Esophagus muscularis mucosa (tissue), 4 donors: ENCODE measurements around the gene IFT88. TPM values are rescaled to one million over a fixed set of nuclear protein-coding genes. Genes with fewer than 3 reads are reported as not detected.

Experiments
- DNase-seq: peaks from one replicate; pipeline ENCODE4 v3.0.0-alpha.2; 2017; ENCODE audit errors: extremely low spot score
- H3K27ac ChIP-seq, 4 donors: fragments of 200-600 bp; sonication (generic); replicated peaks in 1 of 4; 1 replicate in 3 of 4; 2 replicates in 1 of 4; pipeline ENCODE4 v1.5.1; 2016 to 2019; ENCODE audit warnings: mild to moderate bottlenecking in 1 of 4
- H3K27me3 ChIP-seq, 4 donors: fragments of 200-600 bp; sonication (generic); one replicate each; pipeline versions ENCODE4 v1.5.1 to v1.6.0; 2016 to 2019
- H3K36me3 ChIP-seq, 4 donors: fragments of 200-600 bp; sonication (generic); one replicate each; pipeline ENCODE4 v1.5.1; 2016 to 2019
- H3K4me1 ChIP-seq, 4 donors: fragments of 200-600 bp; sonication (generic); one replicate each; pipeline ENCODE4 v1.5.1; 2016 to 2019
- H3K4me3 ChIP-seq, 4 donors: fragments of 200-600 bp; sonication (generic); 1 replicate in 2 of 4; 2 replicates in 2 of 4; pipeline ENCODE4 v1.5.1; 2016 to 2019; ENCODE audit warnings: mild to moderate bottlenecking in 4 of 4, moderate library complexity in 1 of 4
- H3K9me3 ChIP-seq, 4 donors: fragments of 200-600 bp; sonication (generic); 1 replicate in 3 of 4; 2 replicates in 1 of 4; pipeline ENCODE4 v1.5.1; 2016 to 2019
- CTCF ChIP-seq, 3 experiments: fragments of 200-600 bp in 2 of 3; fragments of 450-650 bp in 1 of 3; sonication (generic) in 2 of 3; IDR thresholded peaks; one replicate each; pipeline ENCODE4 v1.5.1; 2017 to 2019; ENCODE audit warnings: antibody characterized with exemption in 3 of 3, mild to moderate bottlenecking in 2 of 3, moderate library complexity in 1 of 3
- EP300 ChIP-seq: sonication (generic); formaldehyde crosslinking; IDR thresholded peaks from one replicate; pipeline ENCODE4 v1.6.1; 2017; ENCODE audit warnings: antibody characterized with exemption
- POLR2A ChIP-seq: fragments of 450-650 bp; IDR thresholded peaks from one replicate; pipeline ENCODE4 v1.6.1; 2017; ENCODE audit warnings: antibody characterized with exemption, moderate library complexity, mild to moderate bottlenecking, low read depth
- POLR2AphosphoS5 ChIP-seq, 2 donors: sonication (generic); formaldehyde crosslinking; IDR thresholded peaks; one replicate each; pipeline ENCODE4 v1.6.1; 2017; ENCODE audit warnings: antibody characterized with exemption in 2 of 2
- WGBS: methylation state at CpG from one replicate; pipeline ENCODE4 v1.1.5; 2018; 5-methylcytosine and 5-hydroxymethylcytosine counted together
- intact Hi-C: fragments of 100-400 bp; cut with DNase I; formaldehyde crosslinking; loops from one replicate; pipeline ENCODE4 v1.15.1; 2023
- total RNA-seq, 4 donors: library from RNA; depleted of rRNA; stranded (reverse); fragments of >200 nt; gene quantifications; one replicate each; pipeline versions ENCODE4 v1.1.0 to v1.2.1, GENCODE V29; 2016

IFT88 gene
- total RNA-seq, 4 donors from 2014 or later, result 10.4 to 13.7 (median 11.5) TPM

GRCh38 chr13:20590561-20590960, 23.6 kb downstream of the IFT88 start:
- intact Hi-C loops, result no loop called here
- peaks cover 0 to 20% (median 3%) of the 10 kb centered on the region in 4 donors for H3K36me3 ChIP-seq
- H3K4me1 ChIP-seq, result peaks cover 0 to 11% (median 9%) of the 10 kb centered on the region in 4 donors
- no peak overlapping the region for H3K4me3 ChIP-seq
- no peak overlapping the region for H3K27ac ChIP-seq
- no peaks in the 10 kb centered on the region for H3K9me3 ChIP-seq
- TF ChIP-seq EP300 (no peak), POLR2A (no peak), CTCF (IDR thresholded peaks at IDR 0.05) (no peak)
- WGBS, result 93% methylated on average over 2 of the region's 2 CpGs
- no peak for DNase-seq
- H3K27me3 ChIP-seq, result no peaks in the 10 kb centered on the region

- Histone ChIP-seq H3K27ac (no peak overlapping the region), H3K36me3 (peaks cover 6 to 30% (median 9%) of the 10 kb centered on the region in 4 donors), H3K27me3 (no peaks in the 10 kb centered on the region), H3K9me3 (no peaks in the 10 kb centered on the region), H3K4me1 (peaks cover 0 to 11% (median 9%) of the 10 kb centered on the region in 4 donors), H3K4me3 (no peak overlapping the region)
- no peak for DNase-seq
- WGBS, result 95% methylated on average over 4 of the region's 4 CpGs
- no peak for TF ChIP-seq EP300
- no peak for TF ChIP-seq POLR2A
- TF ChIP-seq POLR2AphosphoS5 (IDR thresholded peaks at IDR 0.05), result no peak
- TF ChIP-seq CTCF (IDR thresholded peaks at IDR 0.05), result no peak
- intact Hi-C loops, result no loop called here
Measured at GRCh38 chr13:20592606-20593005, 25.6 kb downstream of the IFT88 start.

- Histone ChIP-seq H3K4me3 (no peak overlapping the region), H3K27ac (no peak overlapping the region), H3K27me3 (no peaks in the 10 kb centered on the region), H3K4me1 (peaks cover 0 to 2% (median 0%) of the 10 kb centered on the region in 4 donors), H3K36me3 (peaks cover 6 to 30% (median 15%) of the 10 kb centered on the region in 4 donors), H3K9me3 (no peaks in the 10 kb centered on the region)
- intact Hi-C loops, result no loop called here
- TF ChIP-seq POLR2A (no peak), CTCF (IDR thresholded peaks at IDR 0.05) (no peak), POLR2AphosphoS5 (IDR thresholded peaks at IDR 0.05) (no peak), EP300 (no peak)
- WGBS, result 80% methylated on average over 2 of the region's 2 CpGs
- DNase-seq, result no peak
Measured at GRCh38 chr13:20594280-20594679, 27.3 kb downstream of the IFT88 start.

- TF ChIP-seq CTCF (IDR thresholded peaks at IDR 0.05) (no peak), POLR2AphosphoS5 (IDR thresholded peaks at IDR 0.05) (no peak), POLR2A (no peak), EP300 (no peak)
- Histone ChIP-seq H3K36me3 (peaks cover 11 to 67% (median 49%) of the 10 kb centered on the region in 4 donors), H3K4me1 (no peaks in the 10 kb centered on the region), H3K4me3 (no peak overlapping the region), H3K27ac (no peak overlapping the region), H3K27me3 (no peaks in the 10 kb centered on the region), H3K9me3 (no peaks in the 10 kb centered on the region)
- WGBS, result 96% methylated on average over 15 of the region's 15 CpGs
- intact Hi-C loops, result no loop called here
- no peak for DNase-seq
Measured at GRCh38 chr13:20607015-20607414, 40.1 kb downstream of the IFT88 start.

- intact Hi-C loops, result no loop called here
Measured at GRCh38 chr13:20608438-20609020, 41.6 kb downstream of the IFT88 start.

More at GRCh38 chr13:20608438-20609020, 41.6 kb downstream of the IFT88 start:
- Histone ChIP-seq H3K27ac (no peak overlapping the region), H3K4me1 (no peaks in the 10 kb centered on the region), H3K36me3 (peaks cover 11 to 53% (median 38%) of the 10 kb centered on the region in 4 donors), H3K27me3 (no peaks in the 10 kb centered on the region), H3K4me3 (no peak overlapping the region), H3K9me3 (no peaks in the 10 kb centered on the region)
- TF ChIP-seq POLR2AphosphoS5 (IDR thresholded peaks at IDR 0.05), result no peak
- DNase-seq, result no peak
- WGBS, result 97% methylated on average over 9 of the region's 10 CpGs
